NCI-H2029 treated with DMSO at 0.1 percent for 48 hours (cell line): ENCODE data around the gene CPT1B.

ENCODE experiments used
- DNase-seq: peaks from one replicate; lab custom pipeline; 2025; lab: John Stamatoyannopoulos, UW

The CPT1B gene

GRCh38 chr22:50569896-50570535, 8.2 kb downstream of the CPT1B start:
- no peak for DNase-seq

- no peak for DNase-seq
These were observed 9.2 kb downstream of the CPT1B start for GRCh38 chr22:50569041-50569459.

- DNase-seq = no peak
These were observed 9.6 kb downstream of the CPT1B start for GRCh38 chr22:50568626-50569025.

- no peak for DNase-seq
These were observed 10.4 kb downstream of the CPT1B start for GRCh38 chr22:50567721-50568252.

GRCh38 chr22:50564289-50564688, 13.9 kb downstream of the CPT1B start:
- no peak for DNase-seq

GRCh38 chr22:50563413-50564160, 14.6 kb downstream of the CPT1B start:
- no peak for DNase-seq

- DNase-seq = peak; percentile 56
These were observed 15.5 kb downstream of the CPT1B start, which contains the start of gene SYCE3 for GRCh38 chr22:50562523-50563412. TSS of gene SYCE3 (minus strand) at chr22:50562919. CDS start at chr22:50556405, 6,514 bp downstream.

GRCh38 chr22:50561401-50562358, 16.5 kb downstream of the CPT1B start:
- DNase-seq = no peak

- no peak for DNase-seq
These were observed 18.2 kb downstream of the CPT1B start for GRCh38 chr22:50560034-50560433.

GRCh38 chr22:50556703-50557102, 21.5 kb downstream of the CPT1B start:
- no peak for DNase-seq

- no peak for DNase-seq
These were observed 24.9 kb downstream of the CPT1B start for GRCh38 chr22:50553310-50553709.

- no peak for DNase-seq
These were observed 27.0 kb downstream of the CPT1B start for GRCh38 chr22:50551160-50551752.

GRCh38 chr22:50550395-50550794, 27.8 kb downstream of the CPT1B start:
- DNase-seq = no peak

- no peak for DNase-seq
These were observed 29.1 kb downstream of the CPT1B start for GRCh38 chr22:50548921-50549790.

GRCh38 chr22:50548040-50548920, 29.9 kb downstream of the CPT1B start:
- no peak for DNase-seq

- DNase-seq = no peak
These were observed 30.8 kb downstream of the CPT1B start for GRCh38 chr22:50547263-50547985.

GRCh38 chr22:50546326-50547262, 31.6 kb downstream of the CPT1B start:
- DNase-seq = no peak
